ENCODE results near the gene C17orf113. TPM values are rescaled to one million over a fixed set of nuclear protein-coding genes. Genes with fewer than 3 reads are reported as not detected.

C17orf113 gene
- total and polyA plus RNA-seq, 2 donors = 0.71 to 0.84 TPM

- WGBS = 93% methylated on average over 5 of the region's 5 CpGs
- Histone ChIP-seq H3K4me1 (ENCODE audit: control insufficient read depth in 2 of 2, insufficient read depth in 2 of 2, low read length in 2 of 2) (peaks cover 5 to 9% of the 10 kb centered on the region in 2 donors), H3K36me3 (ENCODE audit: control insufficient read depth in 2 of 2, insufficient read depth in 2 of 2, low read length in 1 of 2) (no peaks in the 10 kb centered on the region), H3K9me3 (ENCODE audit: control insufficient read depth in 2 of 2, insufficient read depth in 1 of 2, low read length in 1 of 2) (no peaks in the 10 kb centered on the region), H3K4me3 (ENCODE audit: low read length in 2 of 2) (no peak overlapping the region), H3K27me3 (ENCODE audit: control insufficient read depth in 2 of 2, insufficient read depth in 1 of 2, low read length in 1 of 2) (peaks cover 6 to 20% of the 10 kb centered on the region in 2 donors), H3K27ac (ENCODE audit: low read depth in 1 of 2, low read length in 1 of 2) (no peak overlapping the region)
- no peak for DNase-seq (ENCODE audit: low read depth in 6 of 9, low spot score in 9 of 9)
Observed at GRCh38 chr17:42038221-42038973, 12.0 kb downstream of the C17orf113 start.

- Histone ChIP-seq H3K27me3 (ENCODE audit: control insufficient read depth in 2 of 2, insufficient read depth in 1 of 2, low read length in 1 of 2) (no peaks in the 10 kb centered on the region), H3K4me1 (ENCODE audit: control insufficient read depth in 2 of 2, insufficient read depth in 2 of 2, low read length in 2 of 2) (peaks cover 5 to 9% of the 10 kb centered on the region in 2 donors), H3K27ac (ENCODE audit: low read depth in 1 of 2, low read length in 1 of 2) (no peak overlapping the region), H3K36me3 (ENCODE audit: control insufficient read depth in 2 of 2, insufficient read depth in 2 of 2, low read length in 1 of 2) (no peaks in the 10 kb centered on the region), H3K9me3 (ENCODE audit: control insufficient read depth in 2 of 2, insufficient read depth in 1 of 2, low read length in 1 of 2) (no peaks in the 10 kb centered on the region), H3K4me3 (ENCODE audit: low read length in 2 of 2) (no peak overlapping the region)
- 26% methylated on average over 6 of the region's 6 CpGs for WGBS
- peak in 1 of 9 donors; percentile 59 for DNase-seq (ENCODE audit: low read depth in 6 of 9, low spot score in 9 of 9)
Observed at GRCh38 chr17:42034059-42034458, 16.3 kb downstream of the C17orf113 start.

GRCh38 chr17:42031584-42031983 lies 18.8 kb downstream of the C17orf113 start:
- Histone ChIP-seq H3K4me1 (ENCODE audit: control insufficient read depth in 2 of 2, insufficient read depth in 2 of 2, low read length in 2 of 2) (peaks cover 9 to 21% of the 10 kb centered on the region in 2 donors), H3K36me3 (ENCODE audit: control insufficient read depth in 2 of 2, insufficient read depth in 2 of 2, low read length in 1 of 2) (no peaks in the 10 kb centered on the region), H3K27me3 (ENCODE audit: control insufficient read depth in 2 of 2, insufficient read depth in 1 of 2, low read length in 1 of 2) (no peaks in the 10 kb centered on the region), H3K27ac (ENCODE audit: low read depth in 1 of 2, low read length in 1 of 2) (no peak overlapping the region), H3K4me3 (ENCODE audit: low read length in 2 of 2) (no peak overlapping the region), H3K9me3 (ENCODE audit: control insufficient read depth in 2 of 2, insufficient read depth in 1 of 2, low read length in 1 of 2) (no peaks in the 10 kb centered on the region)
- DNase-seq (ENCODE audit: low read depth in 6 of 9, low spot score in 9 of 9) = no peak
- 98% methylated on average over 6 of the region's 6 CpGs for WGBS

GRCh38 chr17:42028791-42029127 lies 21.6 kb downstream of the C17orf113 start:
- Histone ChIP-seq H3K27me3 (ENCODE audit: control insufficient read depth in 2 of 2, insufficient read depth in 1 of 2, low read length in 1 of 2) (no peaks in the 10 kb centered on the region), H3K4me3 (ENCODE audit: low read length in 2 of 2) (no peak overlapping the region), H3K27ac (ENCODE audit: low read depth in 1 of 2, low read length in 1 of 2) (no peak overlapping the region), H3K9me3 (ENCODE audit: control insufficient read depth in 2 of 2, insufficient read depth in 1 of 2, low read length in 1 of 2) (peaks cover 0 to 3% of the 10 kb centered on the region in 2 donors), H3K36me3 (ENCODE audit: control insufficient read depth in 2 of 2, insufficient read depth in 2 of 2, low read length in 1 of 2) (peaks cover 5 to 16% of the 10 kb centered on the region in 2 donors), H3K4me1 (ENCODE audit: control insufficient read depth in 2 of 2, insufficient read depth in 2 of 2, low read length in 2 of 2) (peaks cover 5 to 26% of the 10 kb centered on the region in 2 donors)
- 97% methylated on average over 7 of the region's 7 CpGs for WGBS
- no peak for DNase-seq (ENCODE audit: low read depth in 6 of 9, low spot score in 9 of 9)

DNA sequence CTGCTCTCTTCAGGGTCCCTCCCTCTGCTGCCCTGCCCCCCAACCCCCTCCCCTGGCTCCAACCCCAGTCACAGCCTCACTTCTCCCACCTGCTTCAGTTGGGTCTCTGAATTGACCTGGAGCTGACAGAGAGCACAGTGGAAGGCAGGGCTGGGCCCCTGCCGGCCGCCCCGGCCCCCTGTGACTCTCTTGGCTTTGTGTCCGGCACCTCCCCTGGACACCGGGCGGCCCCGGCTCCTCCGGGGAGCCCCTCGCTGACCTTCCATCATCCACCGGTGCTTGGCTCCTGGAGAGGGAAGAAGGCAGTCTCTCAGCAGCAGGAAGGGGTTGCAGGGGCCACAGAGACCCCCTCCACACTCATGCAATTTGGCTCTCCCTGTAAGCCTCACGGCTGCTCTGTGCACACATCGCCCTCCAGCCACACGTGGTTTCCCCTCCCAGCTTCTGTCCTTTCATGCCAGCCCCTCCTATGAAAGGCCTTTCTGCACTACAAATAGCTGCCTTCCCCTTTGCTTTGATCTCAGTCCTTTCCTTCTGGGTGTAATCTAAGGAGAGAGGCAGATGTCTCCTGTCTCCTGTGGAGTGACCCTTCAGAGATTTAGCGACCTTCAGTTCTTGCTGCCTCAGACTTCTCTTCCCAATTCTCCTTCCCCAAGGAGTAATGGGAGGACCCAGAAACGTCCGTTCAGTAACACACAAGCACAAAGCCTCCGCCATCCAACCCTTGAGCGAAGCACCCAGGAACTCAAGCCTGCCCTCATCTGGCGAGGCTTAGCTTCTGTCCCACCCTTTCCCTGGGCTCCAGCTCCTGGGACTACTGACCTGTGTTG lies 22.2 kb downstream of the C17orf113 start:
- Histone ChIP-seq H3K9me3 (ENCODE audit: control insufficient read depth in 2 of 2, insufficient read depth in 1 of 2, low read length in 1 of 2) (peaks cover 0 to 3% of the 10 kb centered on the region in 2 donors), H3K4me1 (ENCODE audit: control insufficient read depth in 2 of 2, insufficient read depth in 2 of 2, low read length in 2 of 2) (peaks cover 5 to 26% of the 10 kb centered on the region in 2 donors), H3K27me3 (ENCODE audit: control insufficient read depth in 2 of 2, insufficient read depth in 1 of 2, low read length in 1 of 2) (no peaks in the 10 kb centered on the region), H3K27ac (ENCODE audit: low read depth in 1 of 2, low read length in 1 of 2) (no peak overlapping the region), H3K36me3 (ENCODE audit: control insufficient read depth in 2 of 2, insufficient read depth in 2 of 2, low read length in 1 of 2) (peaks cover 11 to 22% of the 10 kb centered on the region in 2 donors), H3K4me3 (ENCODE audit: low read length in 2 of 2) (no peak overlapping the region)
- 83% methylated on average over 19 of the region's 19 CpGs for WGBS
- no peak for DNase-seq (ENCODE audit: low read depth in 6 of 9, low spot score in 9 of 9)

- 90% methylated on average over 5 of the region's 5 CpGs for WGBS
- H3K4me3 ChIP-seq (ENCODE audit: low read length in 2 of 2) = no peak overlapping the region
- peaks cover 18 to 27% of the 10 kb centered on the region in 2 donors for H3K36me3 ChIP-seq (ENCODE audit: control insufficient read depth in 2 of 2, insufficient read depth in 2 of 2, low read length in 1 of 2)
- peaks cover 0 to 3% of the 10 kb centered on the region in 2 donors for H3K9me3 ChIP-seq (ENCODE audit: control insufficient read depth in 2 of 2, insufficient read depth in 1 of 2, low read length in 1 of 2)
- no peak overlapping the region for H3K27ac ChIP-seq (ENCODE audit: low read depth in 1 of 2, low read length in 1 of 2)
- H3K4me1 ChIP-seq (ENCODE audit: control insufficient read depth in 2 of 2, insufficient read depth in 2 of 2, low read length in 2 of 2) = peaks cover 5 to 26% of the 10 kb centered on the region in 2 donors
- no peaks in the 10 kb centered on the region for H3K27me3 ChIP-seq (ENCODE audit: control insufficient read depth in 2 of 2, insufficient read depth in 1 of 2, low read length in 1 of 2)
- no peak for DNase-seq (ENCODE audit: low read depth in 6 of 9, low spot score in 9 of 9)
Observed at GRCh38 chr17:42027590-42027889, 22.9 kb downstream of the C17orf113 start.

GRCh38 chr17:42026857-42027589 lies 23.4 kb downstream of the C17orf113 start:
- DNase-seq (ENCODE audit: low read depth in 6 of 9, low spot score in 9 of 9) = no peak
- peaks cover 5 to 26% of the 10 kb centered on the region in 2 donors for H3K4me1 ChIP-seq (ENCODE audit: control insufficient read depth in 2 of 2, insufficient read depth in 2 of 2, low read length in 2 of 2)
- WGBS = 55% methylated on average over 17 of the region's 17 CpGs

DNA sequence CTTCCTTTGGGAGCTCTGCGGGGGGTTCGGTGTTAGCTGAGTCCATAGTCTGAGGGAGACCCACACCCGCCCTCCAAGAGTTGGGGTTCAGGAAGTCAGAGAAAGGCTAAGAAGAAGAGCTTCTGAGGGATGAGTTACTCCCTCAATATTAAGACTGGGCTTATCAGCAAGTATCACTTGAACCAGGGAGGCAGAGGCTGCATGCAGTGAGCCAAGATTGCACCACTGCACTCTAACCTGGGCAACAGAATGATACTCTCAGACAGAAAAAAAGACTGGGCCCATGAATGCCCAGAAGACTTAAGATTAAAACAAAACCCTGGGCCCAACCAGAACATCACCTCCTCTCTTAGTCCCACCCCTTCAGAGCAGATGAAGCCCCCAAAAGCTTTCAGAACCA lies 24.5 kb downstream of the C17orf113 start:
- peaks cover 23 to 32% of the 10 kb centered on the region in 2 donors for H3K36me3 ChIP-seq (ENCODE audit: control insufficient read depth in 2 of 2, insufficient read depth in 2 of 2, low read length in 1 of 2)
- H3K9me3 ChIP-seq (ENCODE audit: control insufficient read depth in 2 of 2, insufficient read depth in 1 of 2, low read length in 1 of 2) = peaks cover 0 to 3% of the 10 kb centered on the region in 2 donors
- DNase-seq (ENCODE audit: low read depth in 6 of 9, low spot score in 9 of 9) = no peak
- no peak overlapping the region for H3K27ac ChIP-seq (ENCODE audit: low read depth in 1 of 2, low read length in 1 of 2)
- 96% methylated on average over 3 of the region's 3 CpGs for WGBS
- no peak overlapping the region for H3K4me3 ChIP-seq (ENCODE audit: low read length in 2 of 2)
- peaks cover 10 to 28% of the 10 kb centered on the region in 2 donors for H3K4me1 ChIP-seq (ENCODE audit: control insufficient read depth in 2 of 2, insufficient read depth in 2 of 2, low read length in 2 of 2)
- no peaks in the 10 kb centered on the region for H3K27me3 ChIP-seq (ENCODE audit: control insufficient read depth in 2 of 2, insufficient read depth in 1 of 2, low read length in 1 of 2)

More at GRCh38 chr17:42026857-42027589, 23.4 kb downstream of the C17orf113 start:
- Histone ChIP-seq H3K36me3 (ENCODE audit: control insufficient read depth in 2 of 2, insufficient read depth in 2 of 2, low read length in 1 of 2) (peaks cover 23 to 32% of the 10 kb centered on the region in 2 donors), H3K9me3 (ENCODE audit: control insufficient read depth in 2 of 2, insufficient read depth in 1 of 2, low read length in 1 of 2) (peaks cover 0 to 3% of the 10 kb centered on the region in 2 donors), H3K27ac (ENCODE audit: low read depth in 1 of 2, low read length in 1 of 2) (no peak overlapping the region), H3K4me3 (ENCODE audit: low read length in 2 of 2) (no peak overlapping the region), H3K27me3 (ENCODE audit: control insufficient read depth in 2 of 2, insufficient read depth in 1 of 2, low read length in 1 of 2) (no peaks in the 10 kb centered on the region)

Measured in thymus (tissue), 11 donors.